Heart right ventricle (tissue), 16 donors: Measurements from ENCODE around the gene ADGRL1. TPM values are rescaled to one million over a fixed set of nuclear protein-coding genes. Genes with fewer than 3 reads are reported as not detected.
"Not testable (repeated sequence)": the region's sequence is repeated elsewhere in the genome, so short reads cannot be mapped to it uniquely, and the experiment has no call there.

Experiments
- ATAC-seq, 8 donors: fragments of 200-7000 bp; cut with Tn5 transposase; one replicate each; pipeline ENCODE4 v1.9.1; 2020; ENCODE audit warnings: mild to moderate bottlenecking in 8 of 8, moderate library complexity in 8 of 8, moderate number of reproducible peaks in 1 of 8
- DNase-seq, 2 donors: peaks; one replicate each; pipeline ENCODE4 v3.0.0-alpha.2; 2020
- H3K27ac ChIP-seq, 10 donors: fragments of 200-600 bp; sonication (generic) in 2 of 10; one replicate each; pipeline versions ENCODE4 v1.5.0 to v1.8.0; 2020 to 2022; ENCODE audit warnings: mild to moderate bottlenecking in 3 of 10
- H3K27me3 ChIP-seq, 7 donors: fragments of 200-600 bp; one replicate each; pipeline ENCODE4 v1.8.0; 2021 to 2022; ENCODE audit warnings: mild to moderate bottlenecking in 2 of 7
- H3K36me3 ChIP-seq, 9 donors: fragments of 200-600 bp; sonication (generic) in 1 of 9; one replicate each; pipeline versions ENCODE4 v1.5.0 to v1.8.0; 2020 to 2022; ENCODE audit warnings: mild to moderate bottlenecking in 2 of 9
- H3K4me1 ChIP-seq, 9 donors: fragments of 200-600 bp; sonication (generic) in 1 of 9; one replicate each; pipeline versions ENCODE4 v1.5.0 to v1.8.0; 2020 to 2022; ENCODE audit warnings: mild to moderate bottlenecking in 4 of 9
- H3K4me3 ChIP-seq, 10 donors: fragments of 200-600 bp; sonication (generic) in 2 of 10; one replicate each; pipeline versions ENCODE4 v1.5.0 to v1.8.0; 2020 to 2022; ENCODE audit warnings: mild to moderate bottlenecking in 7 of 10, moderate library complexity in 2 of 10
- H3K9me3 ChIP-seq, 11 donors: fragments of 200-600 bp in 10 of 11; sonication (generic) in 2 of 11; one replicate each; pipeline versions ENCODE4 v1.5.0 to v1.8.0; 2013 to 2022; ENCODE audit warnings: mild to moderate bottlenecking in 2 of 11, control low read depth in 1 of 11, moderate library complexity in 1 of 11
- CTCF ChIP-seq, 9 donors: fragments of 200-600 bp; sonication (generic) in 2 of 9; IDR thresholded peaks; one replicate each; pipeline versions ENCODE4 v1.5.0 to v1.8.0; 2021 to 2022; ENCODE audit warnings: antibody characterized with exemption in 9 of 9, mild to moderate bottlenecking in 5 of 9, moderate library complexity in 1 of 9
- WGBS, 2 donors: extraction: QIAGEN DNeasy Blood & Tissue Kit; methylation state at CpG; one replicate each; pipeline ENCODE4 v1.1.7; 2013; ENCODE audit warnings: inconsistent platforms in 1 of 2; 5-methylcytosine and 5-hydroxymethylcytosine counted together
- intact Hi-C, 10 donors: fragments of 100-400 bp; cut with DNase I; formaldehyde crosslinking; loops; one replicate each; pipeline versions ENCODE4 v1.11.1 to v1.14.2; 2022
- polyA plus RNA-seq, 2 donors: library from polyadenylated mRNA; stranded (reverse); fragments of 200-250 nt; gene quantifications; one replicate each; pipeline ENCODE4 v1.2.3, GENCODE V29; 2013
- total RNA-seq, 10 donors: library from RNA; stranded (reverse); fragmentation: NEBNext Ultra II Directional in 3 of 10; extraction: Animal tissue kit (Norgen Biotek cat#: 25700) in 3 of 10; gene quantifications; one replicate each; pipeline versions ENCODE4 v1.2.1 to v1.2.4, GENCODE V29; 2021 to 2023
- donor health status: Arrhythmogenic right ventricular cardiomyopathy.
- donor health status: ischemic (EF 13 %, LVEDD 7.1; RV severe dilation, severe dysfunction).
- donor health status: healthy with polysubstance abuse.
- donor health status: DM: no; HTN: yes; CAD: no.
- donor health status: DM: no; HTN: no; CAD: no.
- donor health status: ischemic (EF 25% LVEDD 6.9; RV normal size, moderate dysfunction).
- donor health status: ischemic (EF 25% LVEDD 5.7; RV mildly dilated, moderate dysfunction).
- donor health status: healthy.
- donor health status: DM: yes; HTN: yes; CAD: no.
- donor health status: Ischemic cardiomyopathy.
- donor health status: ischemic (EF 35%, LVEDD 5.7; RV mildly dilated, moderate dysfunction).
- donor health status: nonischemic (EF 11% LVEDD 7.7; RV severe dilation, severe dysfunction).
- donor health status: DM: yes; HTN: yes; CAD: no.
- donor health status: PGD.
- donor health status: ischemic (EF 29% LVEDD 5.4; RV normal size, mild dysfunction).
- donor health status: nonischemic (EF 23%, LVEDD 6.1; RV moderate dilation, normal function).

Gene ADGRL1
- total and polyA plus RNA-seq, 12 donors, result 5.1 to 31.9 (median 12.8) TPM

- peaks cover 0 to 10% (median 6%) of the 10 kb centered on the region in 9 donors for H3K4me1 ChIP-seq
- ATAC-seq, result no peak
- no peak for TF ChIP-seq CTCF (IDR thresholded peaks at IDR 0.05)
- WGBS, 2 donors, result 91 to 94% methylated on average over 2 of the region's 2 CpGs
- H3K27me3 ChIP-seq, result peaks cover 0 to 22% (median 11%) of the 10 kb centered on the region in 7 donors
- no peak overlapping the region for H3K4me3 ChIP-seq
- no peak overlapping the region for H3K27ac ChIP-seq
- no peaks in the 10 kb centered on the region for H3K9me3 ChIP-seq
- no peaks in the 10 kb centered on the region for H3K36me3 ChIP-seq
- intact Hi-C loops, result no loop called here
- no peak for DNase-seq
These were observed 8.6 kb upstream of the ADGRL1 start for GRCh38 chr19:14214580-14214979.

GRCh38 chr19:14210182-14210581 is 4.2 kb upstream of the ADGRL1 start:
- H3K4me3 ChIP-seq, DNase-seq, intact Hi-C loops, H3K27ac ChIP-seq, H3K36me3 ChIP-seq, H3K9me3 ChIP-seq, ATAC-seq: not testable (repeated sequence)
- Histone ChIP-seq H3K4me1 (peaks cover 0 to 15% (median 3%) of the 10 kb centered on the region in 9 donors), H3K27me3 (peaks cover 0 to 54% (median 15%) of the 10 kb centered on the region in 7 donors)
- WGBS, 2 donors, result 62 to 63% methylated on average over 9 of the region's 9 CpGs

- 0 to 2% methylated on average over 33 to 40 of the region's 40 CpGs for WGBS, 2 donors
- H3K27me3 ChIP-seq, result peaks cover 0 to 60% (median 15%) of the 10 kb centered on the region in 7 donors
- not testable (repeated sequence) for ATAC-seq, H3K27ac ChIP-seq, DNase-seq, H3K36me3 ChIP-seq, H3K9me3 ChIP-seq
- peaks cover 0 to 22% (median 6%) of the 10 kb centered on the region in 9 donors for H3K4me1 ChIP-seq
- intact Hi-C loops, result loop anchor here in 3 of 10 donors (10.0 kb wide), 3 partner anchors 55 to 195 kb away; no protein-coding TSS in a partner anchor
- peak overlapping the region in 5 of 10 donors; percentile 1 to 28 (median 18) for H3K4me3 ChIP-seq
These were observed 3.4 kb upstream of the ADGRL1 start for GRCh38 chr19:14209401-14209800.

- peaks cover 0 to 22% (median 6%) of the 10 kb centered on the region in 9 donors for H3K4me1 ChIP-seq
- peaks cover 0 to 63% (median 15%) of the 10 kb centered on the region in 7 donors for H3K27me3 ChIP-seq
- not testable (repeated sequence) for H3K9me3 ChIP-seq, DNase-seq, H3K4me3 ChIP-seq, H3K36me3 ChIP-seq, H3K27ac ChIP-seq, ATAC-seq
- WGBS, 2 donors, result 42 to 46% methylated on average over 9 of the region's 9 CpGs
- intact Hi-C loops, result loop anchor here in 3 of 10 donors (10.0 kb wide), 3 partner anchors 54 to 196 kb away; no protein-coding TSS in a partner anchor
These were observed 2.5 kb upstream of the ADGRL1 start for GRCh38 chr19:14208496-14208895.

GRCh38 chr19:14207796-14208195 is 1.8 kb upstream of the ADGRL1 start:
- H3K36me3 ChIP-seq, H3K9me3 ChIP-seq, DNase-seq, H3K27ac ChIP-seq: not testable (repeated sequence)
- peaks cover 0 to 26% (median 6%) of the 10 kb centered on the region in 9 donors for H3K4me1 ChIP-seq
- intact Hi-C loops, result loop anchor here in 3 of 10 donors (10.0 kb wide), 3 partner anchors 53 to 197 kb away; no protein-coding TSS in a partner anchor
- H3K4me3 ChIP-seq, result peak overlapping the region in 6 of 10 donors; percentile 58 to 67 (median 62)
- peak in 4 of 8 donors; percentile 8 to 28 (median 13) for ATAC-seq
- H3K27me3 ChIP-seq, result peaks cover 0 to 63% (median 15%) of the 10 kb centered on the region in 7 donors
- WGBS, 2 donors, result 31 to 38% methylated on average over 7 of the region's 7 CpGs

- DNase-seq, result peak; percentile 93 to 95
- H3K4me3 ChIP-seq, result peak overlapping the region; percentile 31 to 67 (median 58)
- ATAC-seq, result peak; percentile 83 to 93 (median 92)
- WGBS, 2 donors, result 0 to 1% methylated on average over 67 to 86 of the region's 89 CpGs
- H3K27me3 ChIP-seq, result peaks cover 0 to 61% (median 15%) of the 10 kb centered on the region in 7 donors
- H3K9me3 ChIP-seq, H3K36me3 ChIP-seq: not testable (repeated sequence)
- H3K4me1 ChIP-seq, result peaks cover 0 to 26% (median 6%) of the 10 kb centered on the region in 9 donors
- peak overlapping the region; percentile 53 to 77 (median 61) for H3K27ac ChIP-seq
- intact Hi-C loops, result loop anchor here in 3 of 10 donors (10.0 kb wide), 3 partner anchors 52 to 198 kb away; no protein-coding TSS in a partner anchor
These were observed 1.1 kb upstream of the ADGRL1 start for GRCh38 chr19:14206737-14207726.

- ATAC-seq, H3K27ac ChIP-seq, H3K9me3 ChIP-seq, H3K36me3 ChIP-seq: not testable (repeated sequence)
- DNase-seq, result peak in 1 of 2 donors; percentile 34
- WGBS, 2 donors, result 0 to 2% methylated on average over 28 to 46 of the region's 67 CpGs
- peak overlapping the region in 9 of 10 donors; percentile 52 to 63 (median 57) for H3K4me3 ChIP-seq
- H3K27me3 ChIP-seq, result peaks cover 0 to 54% (median 15%) of the 10 kb centered on the region in 7 donors
- intact Hi-C loops, result loop anchor here in 3 of 10 donors (10.0 kb wide), 3 partner anchors 52 to 198 kb away; no protein-coding TSS in a partner anchor
- peaks cover 0 to 31% (median 6%) of the 10 kb centered on the region in 9 donors for H3K4me1 ChIP-seq
These were observed 339 bp upstream of the ADGRL1 start for GRCh38 chr19:14206308-14206707.

- not testable (repeated sequence) for H3K36me3 ChIP-seq, H3K27ac ChIP-seq, DNase-seq, H3K9me3 ChIP-seq, ATAC-seq
- peaks cover 0 to 36% (median 6%) of the 10 kb centered on the region in 9 donors for H3K4me1 ChIP-seq
- intact Hi-C loops, result loop anchor here in 3 of 10 donors (5.0 to 10.0 kb wide), 4 partner anchors 50 to 200 kb away; no protein-coding TSS in a partner anchor
- 24 to 25% methylated on average over 27 to 28 of the region's 28 CpGs for WGBS, 2 donors
- H3K4me3 ChIP-seq, result peak overlapping the region; percentile 35 to 63 (median 56)
- peaks cover 0 to 44% (median 7%) of the 10 kb centered on the region in 7 donors for H3K27me3 ChIP-seq
These were observed 1.1 kb downstream of the ADGRL1 start for GRCh38 chr19:14204676-14205451.

- not testable (repeated sequence) for H3K27ac ChIP-seq, H3K36me3 ChIP-seq, H3K9me3 ChIP-seq, ATAC-seq, DNase-seq
- Histone ChIP-seq H3K4me3 (peak overlapping the region in 1 of 10 donors; percentile 61), H3K27me3 (peaks cover 0 to 38% (median under 1%) of the 10 kb centered on the region in 7 donors), H3K4me1 (peaks cover 0 to 30% (median 6%) of the 10 kb centered on the region in 9 donors)
- 78 to 80% methylated on average over 7 of the region's 7 CpGs for WGBS, 2 donors
- intact Hi-C loops, result loop anchor here in 3 of 10 donors (5.0 to 10.0 kb wide), 4 partner anchors 49 to 201 kb away; no protein-coding TSS in a partner anchor
These were observed 1.8 kb downstream of the ADGRL1 start for GRCh38 chr19:14204219-14204618.
